ENCODE measurements around the gene KLF7.

KLF7 gene

GRCh38 chr2:207136874-207137273 is 28.9 kb downstream of the KLF7 start:
- H3K27me3 ChIP-seq (ENCODE audit: low read depth) = no peaks in the 10 kb centered on the region
- peaks cover 5% of the 10 kb centered on the region for H3K36me3 ChIP-seq (replicated peaks)
- H3K4me3 ChIP-seq = no peak overlapping the region
- peaks cover 45% of the 10 kb centered on the region for H3K4me1 ChIP-seq
- in situ Hi-C loops (cut with MboI; ENCODE audit: low sequenced_read_pairs) = no loop called here
- H3K9me3 ChIP-seq = no peaks in the 10 kb centered on the region
- DNase-seq (ENCODE audit: low spot score in 2 of 2) = no peak

- in situ Hi-C loops (cut with MboI; ENCODE audit: low sequenced_read_pairs) = no loop called here
- peaks cover 41% of the 10 kb centered on the region for H3K4me1 ChIP-seq
- no peak for DNase-seq (ENCODE audit: low spot score in 2 of 2)
These were observed 29.8 kb downstream of the KLF7 start for GRCh38 chr2:207135801-207136457.

GRCh38 chr2:207135340-207135739 is 30.4 kb downstream of the KLF7 start:
- Histone ChIP-seq H3K4me3 (no peak overlapping the region), H3K36me3 (replicated peaks) (peaks cover 5% of the 10 kb centered on the region), H3K27me3 (ENCODE audit: low read depth) (no peaks in the 10 kb centered on the region), H3K4me1 (peaks cover 35% of the 10 kb centered on the region), H3K9me3 (no peaks in the 10 kb centered on the region)
- DNase-seq (ENCODE audit: low spot score in 2 of 2) = no peak
- in situ Hi-C loops (cut with MboI; ENCODE audit: low sequenced_read_pairs) = no loop called here

More at GRCh38 chr2:207135801-207136457, 29.8 kb downstream of the KLF7 start:
- H3K36me3 ChIP-seq (replicated peaks) = peaks cover 5% of the 10 kb centered on the region
- H3K4me3 ChIP-seq = no peak overlapping the region
- no peaks in the 10 kb centered on the region for H3K27me3 ChIP-seq (ENCODE audit: low read depth)
- H3K9me3 ChIP-seq = no peaks in the 10 kb centered on the region

- H3K36me3 ChIP-seq (replicated peaks) = no peaks in the 10 kb centered on the region; the same call in none of the 2 replicates
- peak; percentile 34 to 52 for DNase-seq (ENCODE audit: low spot score in 2 of 2)
- no peaks in the 10 kb centered on the region for H3K27me3 ChIP-seq (ENCODE audit: low read depth)
- no peak overlapping the region for H3K4me3 ChIP-seq
- no peaks in the 10 kb centered on the region for H3K9me3 ChIP-seq
- in situ Hi-C loops (cut with MboI; ENCODE audit: low sequenced_read_pairs) = no loop called here
- H3K4me1 ChIP-seq = peaks cover 34% of the 10 kb centered on the region
These were observed 31.8 kb downstream of the KLF7 start for GRCh38 chr2:207133820-207134519.

GRCh38 chr2:207133458-207133819 is 32.3 kb downstream of the KLF7 start:
- Histone ChIP-seq H3K4me1 (peaks cover 34% of the 10 kb centered on the region), H3K9me3 (no peaks in the 10 kb centered on the region), H3K36me3 (replicated peaks) (no peaks in the 10 kb centered on the region; the same call in none of the 2 replicates), H3K27me3 (ENCODE audit: low read depth) (no peaks in the 10 kb centered on the region), H3K4me3 (no peak overlapping the region)
- peak in 1 of 2 experiments; percentile 45 for DNase-seq (ENCODE audit: low spot score in 2 of 2)
- in situ Hi-C loops (cut with MboI; ENCODE audit: low sequenced_read_pairs) = no loop called here

GRCh38 chr2:207132019-207132418 is 33.7 kb downstream of the KLF7 start:
- H3K36me3 ChIP-seq (replicated peaks) = no peaks in the 10 kb centered on the region; the same call in none of the 2 replicates
- no peaks in the 10 kb centered on the region for H3K27me3 ChIP-seq (ENCODE audit: low read depth)
- H3K4me3 ChIP-seq = no peak overlapping the region
- in situ Hi-C loops (cut with MboI; ENCODE audit: low sequenced_read_pairs) = no loop called here
- H3K4me1 ChIP-seq = peaks cover 32% of the 10 kb centered on the region
- no peaks in the 10 kb centered on the region for H3K9me3 ChIP-seq
- no peak for DNase-seq (ENCODE audit: low spot score in 2 of 2)

- H3K36me3 ChIP-seq (replicated peaks) = no peaks in the 10 kb centered on the region; the same call in none of the 2 replicates
- H3K4me1 ChIP-seq = peaks cover 31% of the 10 kb centered on the region
- no peaks in the 10 kb centered on the region for H3K27me3 ChIP-seq (ENCODE audit: low read depth)
- no peak overlapping the region for H3K4me3 ChIP-seq
- in situ Hi-C loops (cut with MboI; ENCODE audit: low sequenced_read_pairs) = no loop called here
- no peak for DNase-seq (ENCODE audit: low spot score in 2 of 2)
- no peaks in the 10 kb centered on the region for H3K9me3 ChIP-seq
These were observed 34.2 kb downstream of the KLF7 start for GRCh38 chr2:207131594-207131993.

GRCh38 chr2:207130958-207131521 is 34.7 kb downstream of the KLF7 start:
- in situ Hi-C loops (cut with MboI; ENCODE audit: low sequenced_read_pairs) = no loop called here
- no peak for DNase-seq (ENCODE audit: low spot score in 2 of 2)
- Histone ChIP-seq H3K36me3 (replicated peaks) (no peaks in the 10 kb centered on the region; the same call in none of the 2 replicates), H3K4me1 (peaks cover 30% of the 10 kb centered on the region), H3K27me3 (ENCODE audit: low read depth) (no peaks in the 10 kb centered on the region), H3K9me3 (no peaks in the 10 kb centered on the region), H3K4me3 (no peak overlapping the region)

GRCh38 chr2:207129821-207130220 is 35.9 kb downstream of the KLF7 start:
- Histone ChIP-seq H3K36me3 (replicated peaks) (no peaks in the 10 kb centered on the region; the same call in 1 of the 2 replicates), H3K9me3 (no peaks in the 10 kb centered on the region), H3K4me1 (peaks cover 42% of the 10 kb centered on the region), H3K27me3 (ENCODE audit: low read depth) (no peaks in the 10 kb centered on the region), H3K4me3 (no peak overlapping the region)
- DNase-seq (ENCODE audit: low spot score in 2 of 2) = no peak
- in situ Hi-C loops (cut with MboI; ENCODE audit: low sequenced_read_pairs) = no loop called here

GRCh38 chr2:207128867-207129266 is 36.9 kb downstream of the KLF7 start:
- DNase-seq (ENCODE audit: low spot score in 2 of 2) = no peak
- peaks cover 41% of the 10 kb centered on the region for H3K4me1 ChIP-seq
- H3K9me3 ChIP-seq = no peaks in the 10 kb centered on the region
- peaks cover 5% of the 10 kb centered on the region; the same call in 1 of the 2 replicates for H3K36me3 ChIP-seq (replicated peaks)
- in situ Hi-C loops (cut with MboI; ENCODE audit: low sequenced_read_pairs) = no loop called here
- H3K4me3 ChIP-seq = no peak overlapping the region
- no peaks in the 10 kb centered on the region for H3K27me3 ChIP-seq (ENCODE audit: low read depth)

- H3K36me3 ChIP-seq (replicated peaks) = peaks cover 17% of the 10 kb centered on the region
- peak in 1 of 2 experiments; percentile 67 for DNase-seq (ENCODE audit: low spot score in 2 of 2)
- H3K4me1 ChIP-seq = peaks cover 24% of the 10 kb centered on the region
- in situ Hi-C loops (cut with MboI; ENCODE audit: low sequenced_read_pairs) = no loop called here
- no peaks in the 10 kb centered on the region for H3K27me3 ChIP-seq (ENCODE audit: low read depth)
- no peak overlapping the region for H3K4me3 ChIP-seq
- no peaks in the 10 kb centered on the region for H3K9me3 ChIP-seq
These were observed 38.9 kb downstream of the KLF7 start for GRCh38 chr2:207126724-207127308.

GRCh38 chr2:207123776-207124391 is 41.9 kb downstream of the KLF7 start:
- H3K36me3 ChIP-seq (replicated peaks) = peaks cover 20% of the 10 kb centered on the region
- no peak overlapping the region for H3K4me3 ChIP-seq
- DNase-seq (ENCODE audit: low spot score in 2 of 2) = no peak
- H3K27me3 ChIP-seq (ENCODE audit: low read depth) = no peaks in the 10 kb centered on the region
- no peaks in the 10 kb centered on the region for H3K9me3 ChIP-seq
- H3K4me1 ChIP-seq = peaks cover 27% of the 10 kb centered on the region
- in situ Hi-C loops (cut with MboI; ENCODE audit: low sequenced_read_pairs) = no loop called here

- no peaks in the 10 kb centered on the region for H3K27me3 ChIP-seq (ENCODE audit: low read depth)
- no peak for DNase-seq (ENCODE audit: low spot score in 2 of 2)
- peaks cover 22% of the 10 kb centered on the region for H3K36me3 ChIP-seq (replicated peaks)
- peaks cover 27% of the 10 kb centered on the region for H3K4me1 ChIP-seq
- H3K4me3 ChIP-seq = no peak overlapping the region
- no peaks in the 10 kb centered on the region for H3K9me3 ChIP-seq
- in situ Hi-C loops (cut with MboI; ENCODE audit: low sequenced_read_pairs) = no loop called here
These were observed 42.4 kb downstream of the KLF7 start for GRCh38 chr2:207123335-207123744.

Data from HAP-1 (cell line).